Activated B cell treated with CpG ODN at 0.5 μM for 24 hours (primary cell): ENCODE results near the gene LSAMP. TPM values are rescaled to one million over a fixed set of nuclear protein-coding genes. Genes with fewer than 3 reads are reported as not detected.

Experiments used
- ATAC-seq: fragments of 200-7000 bp; cut with Tn5 transposase; one replicate; pipeline ENCODE4 v1.10.0; 2021; ENCODE audit warnings: low read depth, mild to moderate bottlenecking, moderate library complexity
- CTCF ChIA-PET: fragments of 350-600 bp; sonication (Branson Sonifier 250); formaldehyde crosslinking; loops from one replicate; lab custom pipeline; 2021; ENCODE audit warnings: antibody characterized with exemption; lab: Charles Lee
- POLR2A ChIA-PET: fragments of 350-600 bp; sonication (Branson Sonifier 250); formaldehyde crosslinking; loops from one replicate; lab custom pipeline; 2021; ENCODE audit warnings: antibody characterized with exemption; lab: Charles Lee
- DNase-seq: peaks from one replicate; pipeline ENCODE4 v3.0.0; 2022
- H3K27ac Mint-ChIP-seq: one replicate; pipeline ENCODE4 v1.8.0; 2020; ENCODE audit warnings: mixed read lengths
- H3K27me3 Mint-ChIP-seq: one replicate; pipeline ENCODE4 v1.8.0; 2021; ENCODE audit warnings: mixed read lengths
- H3K36me3 Mint-ChIP-seq: one replicate; pipeline ENCODE4 v1.8.0; 2021; ENCODE audit warnings: low read depth, mixed read lengths
- H3K4me1 Mint-ChIP-seq: one replicate; pipeline ENCODE4 v1.8.0; 2021; ENCODE audit warnings: mixed read lengths
- H3K4me3 Mint-ChIP-seq: one replicate; pipeline ENCODE4 v1.8.0; 2020; ENCODE audit warnings: mild to moderate bottlenecking, mixed read lengths
- H3K9me3 Mint-ChIP-seq: one replicate; pipeline ENCODE4 v1.8.0; 2020; ENCODE audit warnings: mixed read lengths
- intact Hi-C: fragments of 100-400 bp; cut with micrococcal nuclease; formaldehyde crosslinking; loops from one replicate; pipeline ENCODE4 v1.15.1; 2024
- total RNA-seq: library from RNA; stranded (reverse); gene quantifications from 2 replicates; pipeline ENCODE4 v1.2.3, GENCODE V29; 2022
- TF ChIP-seq, protein P1 (sequence below): fragments of 200-600 bp; IDR thresholded peaks from one replicate; pipeline ENCODE4 v1.8.0; 2022; ENCODE audit warnings: antibody characterized with exemption, mild to moderate bottlenecking

Gene LSAMP
- total RNA-seq, 1 donor from 2014 or later: 0.16 TPM

DNA sequence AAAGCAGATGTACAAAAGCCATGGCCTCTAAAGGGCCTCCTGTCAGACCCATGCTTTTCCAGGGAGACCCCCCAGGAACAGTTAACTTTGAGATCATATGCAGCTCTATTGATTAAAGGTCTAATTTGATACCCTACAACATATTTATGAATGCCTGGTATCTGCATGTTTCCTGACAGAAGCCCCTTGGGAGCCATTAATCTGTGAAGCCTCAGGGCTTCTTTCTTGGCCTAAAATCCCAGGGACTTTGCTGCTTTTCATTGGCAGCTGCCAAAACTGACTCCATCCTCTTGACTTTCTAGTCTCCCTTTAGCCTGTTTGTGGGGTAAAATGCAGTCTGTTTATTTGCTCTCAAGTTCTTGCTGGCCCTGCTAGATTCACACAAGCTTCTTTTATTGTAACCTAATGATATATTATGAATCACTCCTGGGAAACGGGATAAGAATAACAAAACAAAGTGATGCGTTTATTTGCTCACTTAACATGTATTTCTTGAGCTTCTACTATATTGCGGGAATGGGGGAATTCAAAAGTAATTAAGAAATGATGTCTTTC lies 257.0 kb downstream of the LSAMP start:
- TF ChIP-seq, protein P1, sequence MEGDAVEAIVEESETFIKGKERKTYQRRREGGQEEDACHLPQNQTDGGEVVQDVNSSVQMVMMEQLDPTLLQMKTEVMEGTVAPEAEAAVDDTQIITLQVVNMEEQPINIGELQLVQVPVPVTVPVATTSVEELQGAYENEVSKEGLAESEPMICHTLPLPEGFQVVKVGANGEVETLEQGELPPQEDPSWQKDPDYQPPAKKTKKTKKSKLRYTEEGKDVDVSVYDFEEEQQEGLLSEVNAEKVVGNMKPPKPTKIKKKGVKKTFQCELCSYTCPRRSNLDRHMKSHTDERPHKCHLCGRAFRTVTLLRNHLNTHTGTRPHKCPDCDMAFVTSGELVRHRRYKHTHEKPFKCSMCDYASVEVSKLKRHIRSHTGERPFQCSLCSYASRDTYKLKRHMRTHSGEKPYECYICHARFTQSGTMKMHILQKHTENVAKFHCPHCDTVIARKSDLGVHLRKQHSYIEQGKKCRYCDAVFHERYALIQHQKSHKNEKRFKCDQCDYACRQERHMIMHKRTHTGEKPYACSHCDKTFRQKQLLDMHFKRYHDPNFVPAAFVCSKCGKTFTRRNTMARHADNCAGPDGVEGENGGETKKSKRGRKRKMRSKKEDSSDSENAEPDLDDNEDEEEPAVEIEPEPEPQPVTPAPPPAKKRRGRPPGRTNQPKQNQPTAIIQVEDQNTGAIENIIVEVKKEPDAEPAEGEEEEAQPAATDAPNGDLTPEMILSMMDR: no peak
- ChIA-PET CTCF (no interaction called here), POLR2A (no interaction called here)
- no peak for ATAC-seq
- Mint-ChIP-seq H3K9me3 (no peaks in the 10 kb centered on the region), H3K4me3 (no peak overlapping the region), H3K27me3 (no peaks in the 10 kb centered on the region), H3K27ac (no peak overlapping the region), H3K36me3 (no peaks in the 10 kb centered on the region), H3K4me1 (no peaks in the 10 kb centered on the region)
- no peak for DNase-seq
- intact Hi-C loops: no loop called here

DNA sequence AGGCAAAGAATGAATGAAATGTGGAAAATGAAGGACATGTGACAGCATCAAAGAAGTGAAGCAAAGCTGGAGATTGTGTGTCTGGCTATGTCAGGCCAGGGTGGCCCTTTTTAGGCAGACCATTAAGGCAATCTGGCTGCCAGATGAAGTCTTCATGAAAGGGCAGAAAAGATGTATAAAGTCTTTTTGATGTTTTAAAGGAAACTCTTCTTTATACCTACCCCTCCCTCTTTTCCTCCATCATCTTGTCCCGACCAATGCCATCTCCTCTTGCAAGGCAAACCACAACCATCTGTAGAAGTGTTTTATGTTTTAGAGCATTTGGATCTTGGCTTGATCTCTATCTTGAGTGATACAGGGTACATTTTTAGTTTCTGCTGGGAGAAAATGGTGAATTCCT lies 259.2 kb downstream of the LSAMP start:
- H3K36me3 Mint-ChIP-seq: no peaks in the 10 kb centered on the region
- ChIA-PET CTCF (no interaction called here), POLR2A (no interaction called here)
- H3K4me3 Mint-ChIP-seq: no peak overlapping the region
- H3K4me1 Mint-ChIP-seq: no peaks in the 10 kb centered on the region
- no peaks in the 10 kb centered on the region for H3K9me3 Mint-ChIP-seq
- ATAC-seq: no peak
- H3K27ac Mint-ChIP-seq: no peak overlapping the region
- intact Hi-C loops: no loop called here
- no peak for DNase-seq
- TF ChIP-seq, protein P1: no peak
- H3K27me3 Mint-ChIP-seq: no peaks in the 10 kb centered on the region

DNA sequence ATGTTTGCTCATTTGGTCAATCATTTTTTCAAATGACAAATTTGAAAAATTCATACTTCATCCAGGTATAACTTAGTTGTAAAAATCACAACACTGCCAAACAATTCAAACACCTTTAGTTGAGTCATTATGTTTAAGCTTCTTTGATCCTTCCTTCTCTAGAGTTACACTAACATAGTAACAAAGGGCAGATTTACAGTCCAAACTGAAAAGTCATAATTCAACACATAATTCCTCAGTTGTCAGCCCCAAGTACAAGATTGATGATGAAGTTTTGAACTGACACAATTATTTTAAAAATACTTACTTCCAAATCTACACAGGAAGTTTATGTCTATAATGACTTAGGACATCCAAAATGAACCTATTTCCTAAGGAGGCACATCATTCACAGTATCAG lies 264.1 kb downstream of the LSAMP start:
- ChIA-PET POLR2A (no interaction called here), CTCF (no interaction called here)
- Mint-ChIP-seq H3K27ac (no peak overlapping the region), H3K4me1 (no peaks in the 10 kb centered on the region), H3K27me3 (no peaks in the 10 kb centered on the region), H3K36me3 (no peaks in the 10 kb centered on the region), H3K4me3 (no peak overlapping the region), H3K9me3 (peaks cover 2% of the 10 kb centered on the region)
- DNase-seq (no peak), ATAC-seq (no peak)
- TF ChIP-seq, protein P1: no peak
- intact Hi-C loops: no loop called here

DNA sequence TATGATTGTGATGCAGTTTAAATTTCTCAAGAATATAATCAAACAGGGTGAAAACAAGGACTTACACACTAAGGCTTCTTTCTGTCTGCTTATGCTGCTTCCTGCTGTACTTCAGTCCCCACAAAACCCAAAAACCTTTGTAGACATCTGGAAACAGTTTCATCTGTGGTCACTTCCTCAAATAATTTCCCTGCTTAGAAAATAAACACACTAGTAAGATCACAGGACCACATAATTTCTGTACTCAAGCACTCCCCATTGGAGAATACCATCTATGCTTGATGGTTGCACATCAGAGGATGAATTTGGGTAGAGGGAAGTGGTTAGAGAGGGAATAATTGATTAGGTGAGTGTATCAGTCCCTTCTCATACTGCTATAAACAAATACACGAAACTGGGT lies 266.2 kb downstream of the LSAMP start:
- peaks cover 2% of the 10 kb centered on the region for H3K9me3 Mint-ChIP-seq
- H3K36me3 Mint-ChIP-seq: no peaks in the 10 kb centered on the region
- H3K27me3 Mint-ChIP-seq: no peaks in the 10 kb centered on the region

DNA sequence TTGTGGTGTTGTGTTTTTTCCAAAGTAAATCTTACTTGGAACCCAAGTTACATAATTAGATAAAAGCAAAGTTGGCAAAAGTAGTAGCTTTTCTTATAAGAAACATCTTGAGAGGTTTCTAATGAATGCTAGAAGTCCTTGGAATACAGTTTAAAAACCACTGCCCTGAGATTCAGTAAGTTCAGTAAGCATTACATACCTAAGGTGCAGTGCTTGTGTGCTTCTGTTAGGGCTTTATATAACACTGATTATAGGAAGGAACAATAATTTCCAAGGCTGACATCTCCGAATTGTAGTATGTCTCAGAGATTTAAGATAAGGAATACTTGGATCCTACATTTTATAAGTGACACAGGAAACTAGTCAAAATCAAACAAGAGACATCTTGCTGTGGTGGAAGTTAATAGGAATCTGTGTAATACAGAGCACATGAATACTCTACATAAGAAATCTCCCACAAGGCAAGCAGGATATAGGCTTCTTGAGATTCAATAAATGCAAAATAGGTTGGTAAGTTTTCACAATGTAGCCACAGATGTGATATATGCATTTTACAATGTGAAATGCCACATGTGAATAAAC lies 268.2 kb downstream of the LSAMP start:
- TF ChIP-seq, protein P1: no peak
- CTCF ChIA-PET: no interaction called here
- no peak for ATAC-seq

More for the DNA sequence above, 266.2 kb downstream of the LSAMP start:
- ATAC-seq: no peak
- POLR2A ChIA-PET: interaction anchor here (0.6 kb wide), 1 partner anchor 20 kb away, joined by 3 read pairs; no protein-coding TSS in a partner anchor
- Mint-ChIP-seq H3K27ac (no peak overlapping the region), H3K4me1 (no peaks in the 10 kb centered on the region), H3K4me3 (no peak overlapping the region)
- DNase-seq: no peak
- TF ChIP-seq, protein P1: no peak
- CTCF ChIA-PET: no interaction called here
- intact Hi-C loops: no loop called here

More for the DNA sequence above, 268.2 kb downstream of the LSAMP start:
- DNase-seq: no peak
- Mint-ChIP-seq H3K36me3 (no peaks in the 10 kb centered on the region), H3K4me3 (no peak overlapping the region), H3K27me3 (no peaks in the 10 kb centered on the region), H3K4me1 (no peaks in the 10 kb centered on the region), H3K27ac (no peak overlapping the region), H3K9me3 (peaks cover 2% of the 10 kb centered on the region)
- POLR2A ChIA-PET: no interaction called here
- intact Hi-C loops: no loop called here
